ENCODE measurements around the gene ARMCX5.
A peak's percentile ranks its signal among the peaks of the same experiment; 100 is the strongest.

Gene ARMCX5

GRCh38 chrX:102599084-102599950, at the start of gene ARMCX5:
ARMCX5 (plus strand) TSS chrX:102599515; CDS start chrX:102602142, 2,627 bp downstream.
- no peaks in the 10 kb centered on the region; the same call in 1 of the 2 replicates for H3K4me1 ChIP-seq (ENCODE audit: control insufficient read depth, insufficient read depth, low read length)
- H3K27ac ChIP-seq (ENCODE audit: low read depth, low read length): no peak within 1 kb of the TSS
- peak within 1 kb of the TSS; percentile 88 for H3K4me3 ChIP-seq (ENCODE audit: low read depth, low read length)

GRCh38 chrX:102558607-102559006, 40.7 kb upstream of the ARMCX5 start:
- Histone ChIP-seq H3K27me3 (ENCODE audit: control insufficient read depth, insufficient read depth, low read length) (peaks cover 4% of the 10 kb centered on the region; the same call in 1 of the 2 replicates), H3K27ac (ENCODE audit: low read depth, low read length) (no peak overlapping the region), H3K4me1 (ENCODE audit: control insufficient read depth, insufficient read depth, low read length) (no peaks in the 10 kb centered on the region), H3K36me3 (ENCODE audit: control insufficient read depth, insufficient read depth, low read length) (no peaks in the 10 kb centered on the region), H3K9me3 (ENCODE audit: control insufficient read depth, insufficient read depth, low read depth, low read length) (no peaks in the 10 kb centered on the region), H3K9ac (ENCODE audit: low read length) (no peak overlapping the region), H3K4me3 (ENCODE audit: low read depth, low read length) (no peak overlapping the region)

More at GRCh38 chrX:102599084-102599950, at the start of gene ARMCX5:
- H3K27me3 ChIP-seq (ENCODE audit: control insufficient read depth, insufficient read depth, low read length): no peaks in the 10 kb centered on the region; the same call in 1 of the 2 replicates
- H3K9ac ChIP-seq (ENCODE audit: low read length): peak within 1 kb of the TSS; percentile 85
- peaks cover 19% of the 10 kb centered on the region for H3K36me3 ChIP-seq (ENCODE audit: control insufficient read depth, insufficient read depth, low read length)
- H3K9me3 ChIP-seq (ENCODE audit: control insufficient read depth, insufficient read depth, low read depth, low read length): no peaks in the 10 kb centered on the region; the same call in 1 of the 2 replicates

GRCh38 chrX:102560423-102561068, 38.8 kb upstream of the ARMCX5 start:
- Histone ChIP-seq H3K4me1 (ENCODE audit: control insufficient read depth, insufficient read depth, low read length) (no peaks in the 10 kb centered on the region), H3K36me3 (ENCODE audit: control insufficient read depth, insufficient read depth, low read length) (no peaks in the 10 kb centered on the region), H3K4me3 (ENCODE audit: low read depth, low read length) (no peak overlapping the region), H3K9ac (ENCODE audit: low read length) (no peak overlapping the region), H3K9me3 (ENCODE audit: control insufficient read depth, insufficient read depth, low read depth, low read length) (no peaks in the 10 kb centered on the region), H3K27me3 (ENCODE audit: control insufficient read depth, insufficient read depth, low read length) (peaks cover 2% of the 10 kb centered on the region; the same call in 1 of the 2 replicates), H3K27ac (ENCODE audit: low read depth, low read length) (no peak overlapping the region)

- H3K27ac ChIP-seq (ENCODE audit: low read depth, low read length): no peak overlapping the region
- no peak overlapping the region for H3K4me3 ChIP-seq (ENCODE audit: low read depth, low read length)
- H3K9ac ChIP-seq (ENCODE audit: low read length): no peak overlapping the region
- no peaks in the 10 kb centered on the region for H3K27me3 ChIP-seq (ENCODE audit: control insufficient read depth, insufficient read depth, low read length)
- no peaks in the 10 kb centered on the region for H3K4me1 ChIP-seq (ENCODE audit: control insufficient read depth, insufficient read depth, low read length)
- no peaks in the 10 kb centered on the region for H3K36me3 ChIP-seq (ENCODE audit: control insufficient read depth, insufficient read depth, low read length)
- H3K9me3 ChIP-seq (ENCODE audit: control insufficient read depth, insufficient read depth, low read depth, low read length): no peaks in the 10 kb centered on the region
Measured at GRCh38 chrX:102580891-102581290, 18.4 kb upstream of the ARMCX5 start.

GRCh38 chrX:102593367-102593766, 5.9 kb upstream of the ARMCX5 start:
- H3K27ac ChIP-seq (ENCODE audit: low read depth, low read length): no peak overlapping the region
- no peaks in the 10 kb centered on the region for H3K36me3 ChIP-seq (ENCODE audit: control insufficient read depth, insufficient read depth, low read length)
- H3K4me3 ChIP-seq (ENCODE audit: low read depth, low read length): no peak overlapping the region
- no peaks in the 10 kb centered on the region for H3K4me1 ChIP-seq (ENCODE audit: control insufficient read depth, insufficient read depth, low read length)
- no peaks in the 10 kb centered on the region; the same call in 1 of the 2 replicates for H3K27me3 ChIP-seq (ENCODE audit: control insufficient read depth, insufficient read depth, low read length)
- no peak overlapping the region for H3K9ac ChIP-seq (ENCODE audit: low read length)
- no peaks in the 10 kb centered on the region; the same call in 1 of the 2 replicates for H3K9me3 ChIP-seq (ENCODE audit: control insufficient read depth, insufficient read depth, low read depth, low read length)

- Histone ChIP-seq H3K4me3 (ENCODE audit: low read depth, low read length) (peak overlapping the region; percentile 88), H3K27ac (ENCODE audit: low read depth, low read length) (no peak overlapping the region), H3K9me3 (ENCODE audit: control insufficient read depth, insufficient read depth, low read depth, low read length) (no peaks in the 10 kb centered on the region; the same call in 1 of the 2 replicates)
Measured at GRCh38 chrX:102599951-102600579, 750 bp downstream of the ARMCX5 start.

GRCh38 chrX:102604327-102604726, 5.0 kb downstream of the ARMCX5 start:
- no peak overlapping the region for H3K4me3 ChIP-seq (ENCODE audit: low read depth, low read length)
- no peak overlapping the region for H3K27ac ChIP-seq (ENCODE audit: low read depth, low read length)
- no peaks in the 10 kb centered on the region; the same call in 1 of the 2 replicates for H3K9me3 ChIP-seq (ENCODE audit: control insufficient read depth, insufficient read depth, low read depth, low read length)
- peaks cover 19% of the 10 kb centered on the region for H3K36me3 ChIP-seq (ENCODE audit: control insufficient read depth, insufficient read depth, low read length)
- H3K9ac ChIP-seq (ENCODE audit: low read length): no peak overlapping the region
- no peaks in the 10 kb centered on the region for H3K27me3 ChIP-seq (ENCODE audit: control insufficient read depth, insufficient read depth, low read length)
- H3K4me1 ChIP-seq (ENCODE audit: control insufficient read depth, insufficient read depth, low read length): peaks cover 2% of the 10 kb centered on the region; the same call in 1 of the 2 replicates

More at GRCh38 chrX:102599951-102600579, 750 bp downstream of the ARMCX5 start:
- Histone ChIP-seq H3K9ac (ENCODE audit: low read length) (peak overlapping the region; percentile 85), H3K36me3 (ENCODE audit: control insufficient read depth, insufficient read depth, low read length) (peaks cover 19% of the 10 kb centered on the region), H3K27me3 (ENCODE audit: control insufficient read depth, insufficient read depth, low read length) (no peaks in the 10 kb centered on the region; the same call in 1 of the 2 replicates), H3K4me1 (ENCODE audit: control insufficient read depth, insufficient read depth, low read length) (peaks cover 2% of the 10 kb centered on the region; the same call in 1 of the 2 replicates)

- H3K4me3 ChIP-seq (ENCODE audit: low read depth, low read length): no peak overlapping the region
- peaks cover 2% of the 10 kb centered on the region; the same call in 1 of the 2 replicates for H3K4me1 ChIP-seq (ENCODE audit: control insufficient read depth, insufficient read depth, low read length)
- H3K9ac ChIP-seq (ENCODE audit: low read length): no peak overlapping the region
- peaks cover 19% of the 10 kb centered on the region for H3K36me3 ChIP-seq (ENCODE audit: control insufficient read depth, insufficient read depth, low read length)
- no peak overlapping the region for H3K27ac ChIP-seq (ENCODE audit: low read depth, low read length)
- no peaks in the 10 kb centered on the region for H3K27me3 ChIP-seq (ENCODE audit: control insufficient read depth, insufficient read depth, low read length)
- peaks cover under 1% of the 10 kb centered on the region; the same call in 1 of the 2 replicates for H3K9me3 ChIP-seq (ENCODE audit: control insufficient read depth, insufficient read depth, low read depth, low read length)
Measured at GRCh38 chrX:102606115-102606514, 6.8 kb downstream of the ARMCX5 start.

- no peaks in the 10 kb centered on the region for H3K4me1 ChIP-seq (ENCODE audit: control insufficient read depth, insufficient read depth, low read length)
Measured at GRCh38 chrX:102610905-102611304, 11.6 kb downstream of the ARMCX5 start.

GRCh38 chrX:102624105-102624504, 24.8 kb downstream of the ARMCX5 start:
- Histone ChIP-seq H3K4me3 (ENCODE audit: low read depth, low read length) (no peak overlapping the region), H3K4me1 (ENCODE audit: control insufficient read depth, insufficient read depth, low read length) (no peaks in the 10 kb centered on the region), H3K27ac (ENCODE audit: low read depth, low read length) (no peak overlapping the region), H3K36me3 (ENCODE audit: control insufficient read depth, insufficient read depth, low read length) (no peaks in the 10 kb centered on the region; the same call in 1 of the 2 replicates), H3K9me3 (ENCODE audit: control insufficient read depth, insufficient read depth, low read depth, low read length) (peaks cover 44% of the 10 kb centered on the region), H3K9ac (ENCODE audit: low read length) (no peak overlapping the region), H3K27me3 (ENCODE audit: control insufficient read depth, insufficient read depth, low read length) (no peaks in the 10 kb centered on the region)

More at GRCh38 chrX:102610905-102611304, 11.6 kb downstream of the ARMCX5 start:
- Histone ChIP-seq H3K27ac (ENCODE audit: low read depth, low read length) (no peak overlapping the region), H3K36me3 (ENCODE audit: control insufficient read depth, insufficient read depth, low read length) (peaks cover 2% of the 10 kb centered on the region; the same call in 1 of the 2 replicates), H3K27me3 (ENCODE audit: control insufficient read depth, insufficient read depth, low read length) (no peaks in the 10 kb centered on the region), H3K4me3 (ENCODE audit: low read depth, low read length) (no peak overlapping the region), H3K9ac (ENCODE audit: low read length) (no peak overlapping the region), H3K9me3 (ENCODE audit: control insufficient read depth, insufficient read depth, low read depth, low read length) (peaks cover 7% of the 10 kb centered on the region; the same call in 1 of the 2 replicates)
